Nephron (organoid): Measurements from ENCODE around the gene SLX9.

Experiments used
- H3K27ac Mint-ChIP-seq, 3 experiments: 2 replicates each; pipeline ENCODE4 v1.8.0; 2020; ENCODE audit warnings: mixed read lengths in 3 of 3, mild to moderate bottlenecking in 2 of 3, moderate library complexity in 1 of 3
- H3K27me3 Mint-ChIP-seq: 2 replicates; pipeline ENCODE4 v1.8.0; 2021; ENCODE audit warnings: low read depth, mild to moderate bottlenecking, moderate library complexity, mixed read lengths
- H3K36me3 Mint-ChIP-seq: 2 replicates; pipeline ENCODE4 v1.8.0; 2020; ENCODE audit warnings: low read depth, mixed read lengths
- H3K4me1 Mint-ChIP-seq: 2 replicates; pipeline ENCODE4 v1.8.0; 2020; ENCODE audit warnings: mixed read lengths
- H3K4me3 Mint-ChIP-seq, 3 experiments: 2 replicates each; pipeline ENCODE4 v1.8.0; 2020; ENCODE audit warnings: mild to moderate bottlenecking in 3 of 3, mixed read lengths in 3 of 3, moderate library complexity in 2 of 3
- H3K9me3 Mint-ChIP-seq: 2 replicates; pipeline ENCODE4 v1.8.0; 2020; ENCODE audit warnings: mixed read lengths
- CTCF ChIP-seq, 3 experiments: fragments of 200-600 bp; sonication (generic); IDR thresholded peaks; one replicate each; pipeline ENCODE4 v1.5.0; 2021; ENCODE audit warnings: antibody characterized with exemption in 3 of 3; ENCODE audit not compliant: unreplicated experiment in 3 of 3

SLX9 gene

GRCh38 chr21:44900559-44901251 lies 39.1 kb upstream of the SLX9 start:
- Mint-ChIP-seq H3K27ac (no peak overlapping the region), H3K27me3 (peaks cover 18% of the 10 kb centered on the region), H3K36me3 (no peaks in the 10 kb centered on the region), H3K9me3 (no peaks in the 10 kb centered on the region), H3K4me1 (no peaks in the 10 kb centered on the region), H3K4me3 (no peak overlapping the region)
- no peak for TF ChIP-seq CTCF (IDR thresholded peaks at IDR 0.05; ENCODE audit: unreplicated experiment in 3 of 3)

GRCh38 chr21:44901391-44902074 lies 38.3 kb upstream of the SLX9 start:
- Mint-ChIP-seq H3K36me3 (no peaks in the 10 kb centered on the region), H3K4me3 (no peak overlapping the region), H3K9me3 (no peaks in the 10 kb centered on the region), H3K4me1 (peaks cover 3% of the 10 kb centered on the region), H3K27me3 (peaks cover 16% of the 10 kb centered on the region), H3K27ac (no peak overlapping the region)
- no peak for TF ChIP-seq CTCF (IDR thresholded peaks at IDR 0.05; ENCODE audit: unreplicated experiment in 3 of 3)

- Mint-ChIP-seq H3K27me3 (peaks cover 17% of the 10 kb centered on the region), H3K4me3 (no peak overlapping the region), H3K27ac (no peak overlapping the region), H3K36me3 (no peaks in the 10 kb centered on the region), H3K9me3 (no peaks in the 10 kb centered on the region), H3K4me1 (peaks cover 5% of the 10 kb centered on the region)
- no peak for TF ChIP-seq CTCF (IDR thresholded peaks at IDR 0.05; ENCODE audit: unreplicated experiment in 3 of 3)
Measured at GRCh38 chr21:44902268-44903049, 37.4 kb upstream of the SLX9 start.

- peaks cover 13% of the 10 kb centered on the region for H3K27me3 Mint-ChIP-seq
- H3K4me1 Mint-ChIP-seq, result peaks cover 8% of the 10 kb centered on the region
- no peak overlapping the region for H3K4me3 Mint-ChIP-seq
- H3K36me3 Mint-ChIP-seq, result no peaks in the 10 kb centered on the region
- H3K27ac Mint-ChIP-seq, result no peak overlapping the region
- H3K9me3 Mint-ChIP-seq, result no peaks in the 10 kb centered on the region
- no peak for TF ChIP-seq CTCF (IDR thresholded peaks at IDR 0.05; ENCODE audit: unreplicated experiment in 3 of 3)
Measured at GRCh38 chr21:44903050-44903685, 36.7 kb upstream of the SLX9 start.

- no peak for TF ChIP-seq CTCF (IDR thresholded peaks at IDR 0.05; ENCODE audit: unreplicated experiment in 3 of 3)
- Mint-ChIP-seq H3K27me3 (peaks cover 17% of the 10 kb centered on the region), H3K36me3 (no peaks in the 10 kb centered on the region), H3K27ac (no peak overlapping the region), H3K4me1 (peaks cover 13% of the 10 kb centered on the region), H3K9me3 (no peaks in the 10 kb centered on the region), H3K4me3 (no peak overlapping the region)
Measured at GRCh38 chr21:44903689-44904088, 36.1 kb upstream of the SLX9 start.
